GM21381 (cell line): ENCODE results near the gene CYS1.
"Not testable (repeated sequence)": the region's sequence is repeated elsewhere in the genome, so short reads cannot be mapped to it uniquely, and the experiment has no call there.

Experiments
- ATAC-seq: cut with Tn5 transposase; IDR thresholded peaks from one replicate; pipeline ENCODE4 v1.9.1; 2021; ENCODE audit warnings: mild to moderate bottlenecking, moderate library complexity; ENCODE audit not compliant: unreplicated experiment

Gene CYS1

GRCh38 chr2:10094271-10094814, 14.1 kb upstream of the CYS1 start:
- no peak for ATAC-seq

DNA sequence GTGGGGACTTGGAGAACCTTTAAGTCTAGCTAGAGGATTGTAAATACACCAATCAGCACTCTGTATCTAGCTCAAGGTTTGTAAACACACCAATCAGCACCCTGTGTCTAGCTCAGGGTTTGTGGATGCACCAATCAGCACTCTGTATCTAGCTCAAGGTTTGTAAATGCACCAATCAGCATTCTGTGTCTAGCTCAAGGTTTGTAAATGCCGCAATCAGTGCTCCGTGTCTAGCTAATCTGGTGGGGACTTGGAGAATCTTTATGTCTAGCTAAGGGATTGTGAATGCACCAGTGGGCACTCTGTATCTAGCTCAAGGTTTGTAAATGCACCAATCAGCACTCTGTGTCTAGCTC, 11.7 kb upstream of the CYS1 start:
- ATAC-seq: not testable (repeated sequence)

DNA sequence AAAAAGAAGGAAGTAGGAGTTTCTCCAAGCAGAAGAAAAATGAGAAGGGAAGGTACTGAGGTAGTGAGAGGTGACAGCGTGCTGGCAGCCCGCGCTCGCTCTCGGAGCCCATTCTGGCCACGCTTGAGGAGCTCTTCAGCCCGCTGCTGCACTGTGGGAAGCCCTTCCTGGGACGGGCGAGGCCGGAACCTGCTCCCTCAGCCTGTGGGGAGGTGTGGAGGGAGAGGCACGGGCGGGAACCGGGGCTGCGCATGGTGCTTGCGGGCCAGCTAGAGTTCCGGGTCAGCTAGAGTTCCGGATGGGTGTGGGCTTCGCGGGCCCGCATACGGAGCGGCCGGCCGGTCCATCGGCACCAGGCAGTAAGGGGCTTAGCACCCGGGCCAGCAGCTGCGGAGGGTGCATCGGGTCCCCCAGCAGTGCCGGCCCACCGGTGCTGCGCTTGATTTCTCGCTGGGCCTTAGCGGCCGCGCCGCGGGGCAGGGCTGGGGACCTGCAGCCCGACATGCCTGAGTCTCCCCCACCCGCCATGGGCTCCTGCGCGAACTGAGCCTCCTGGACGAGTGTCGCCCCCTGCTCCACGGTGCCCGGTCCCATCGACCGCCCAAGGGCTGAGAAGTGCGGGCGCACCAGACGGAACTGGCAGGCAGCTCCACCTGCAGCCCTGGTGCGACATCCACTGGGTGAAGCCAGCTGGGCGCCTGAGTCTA, 11.1 kb upstream of the CYS1 start:
- no peak for ATAC-seq

DNA sequence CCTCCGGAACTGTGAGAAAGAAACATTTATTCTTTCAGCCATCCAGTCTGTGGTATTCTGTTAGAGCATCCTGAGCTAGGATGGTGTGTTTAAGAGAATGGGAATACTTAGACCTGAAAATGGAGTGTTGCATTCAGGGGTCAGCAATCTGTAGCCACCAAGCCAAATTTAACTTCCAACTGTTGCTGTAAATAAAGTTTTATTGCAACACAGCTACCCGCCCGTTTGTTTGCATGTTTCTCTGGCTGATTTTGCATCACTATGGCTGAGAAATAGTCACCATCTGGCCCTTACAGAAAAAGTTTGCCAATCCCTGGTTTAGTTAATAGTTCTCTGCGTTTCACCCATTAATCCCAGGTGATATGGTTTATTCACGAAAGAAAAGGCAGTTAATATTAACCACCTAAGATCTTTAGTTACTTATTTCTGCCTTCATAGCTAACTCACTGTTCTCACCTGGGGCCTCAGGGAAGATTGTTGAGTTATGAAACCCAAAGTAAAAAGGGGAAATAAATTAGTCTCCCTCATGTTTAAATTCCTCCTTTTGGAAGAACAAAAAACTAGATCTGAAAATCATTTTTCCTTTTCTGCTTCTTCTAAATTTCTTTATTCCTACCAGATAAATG, 9.5 kb upstream of the CYS1 start:
- ATAC-seq: no peak

GRCh38 chr2:10087360-10087759, 7.1 kb upstream of the CYS1 start:
- no peak for ATAC-seq

DNA sequence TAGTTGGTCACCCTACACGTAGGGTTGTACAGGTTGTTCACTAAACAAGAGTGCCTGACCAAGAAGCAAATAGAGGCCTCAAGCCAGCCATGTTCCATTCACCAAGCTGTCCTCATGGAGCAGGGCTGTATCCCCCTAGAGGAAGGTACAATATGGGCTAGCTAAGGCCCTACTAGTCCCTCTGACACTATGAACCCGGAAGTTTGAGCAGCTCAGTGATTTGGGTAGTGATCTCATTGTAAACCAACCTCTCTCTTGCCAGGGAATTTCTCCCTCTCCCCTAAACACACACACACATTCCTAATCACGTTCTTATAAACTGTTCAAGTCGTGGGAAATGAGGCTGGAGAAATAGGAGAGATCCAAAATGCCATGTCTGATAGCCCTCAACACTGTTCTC, 6.7 kb upstream of the CYS1 start:
- ATAC-seq: no peak

- no peak for ATAC-seq
Measured at GRCh38 chr2:10085668-10086059, 5.5 kb upstream of the CYS1 start.

GRCh38 chr2:10085043-10085667, 4.9 kb upstream of the CYS1 start:
- ATAC-seq: no peak

GRCh38 chr2:10084223-10084865, 4.1 kb upstream of the CYS1 start:
- no peak for ATAC-seq

- ATAC-seq: peak; percentile 34
Measured at GRCh38 chr2:10083692-10084211, 3.5 kb upstream of the CYS1 start.

DNA sequence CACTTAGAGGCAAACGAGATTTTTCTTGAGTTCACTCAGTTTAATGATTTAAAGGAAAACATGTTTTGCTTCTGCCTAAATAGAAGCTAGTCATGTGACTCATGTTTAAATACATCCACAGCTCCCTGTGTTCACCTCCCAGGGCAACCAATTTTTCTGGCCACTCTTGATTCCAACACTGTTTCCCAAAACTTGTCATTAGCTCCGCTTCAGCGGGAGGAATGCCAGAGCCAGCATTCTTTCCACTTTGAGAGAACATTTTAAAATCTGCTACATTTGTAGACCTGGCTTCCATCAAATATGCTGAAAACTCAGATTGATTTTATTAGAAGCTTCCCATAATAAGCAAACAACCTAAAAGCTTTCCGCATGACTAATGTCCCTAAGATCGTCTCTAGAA, 2.8 kb upstream of the CYS1 start:
- no peak for ATAC-seq

DNA sequence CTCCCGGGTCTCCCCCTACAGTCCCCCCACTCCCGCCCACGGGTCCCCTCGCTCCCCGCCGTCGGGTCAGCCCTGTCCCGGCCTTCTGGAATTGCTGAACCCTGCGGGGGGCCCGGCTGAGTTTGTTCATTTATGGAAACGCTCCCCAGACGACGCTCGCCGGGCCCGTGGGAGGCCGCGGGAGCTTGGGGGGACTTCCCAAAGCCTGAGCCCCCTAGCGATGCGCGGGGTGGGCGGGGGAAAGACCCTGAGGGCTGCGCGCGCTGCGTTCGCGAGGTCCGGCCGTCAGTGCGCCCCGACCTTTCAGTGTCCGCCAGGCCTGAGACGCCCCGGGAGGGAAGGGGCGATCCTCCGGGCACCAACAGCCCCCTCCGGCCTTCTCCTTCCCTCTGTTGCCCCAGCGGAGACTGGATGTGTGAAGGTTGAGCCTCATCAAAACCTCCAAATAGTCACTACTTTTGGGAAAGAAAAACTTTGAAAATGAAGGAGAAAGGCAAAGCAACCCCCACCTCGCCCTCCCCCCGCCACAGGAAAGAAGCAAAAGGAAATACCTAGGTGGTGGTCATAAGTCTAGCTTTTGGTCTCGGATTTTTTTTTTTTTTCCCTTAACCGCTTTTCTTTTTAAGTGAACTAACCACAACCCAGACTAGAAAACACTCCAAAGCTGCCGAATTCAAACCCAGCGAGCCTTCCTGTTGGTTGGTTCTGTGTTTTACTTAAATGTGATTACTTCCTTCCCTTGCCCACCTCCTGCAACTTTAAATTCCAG, 509 bp upstream of the CYS1 start:
- ATAC-seq: peak; percentile 21

GRCh38 chr2:10079266-10079869, 843 bp downstream of the CYS1 start:
- peak; percentile 15 for ATAC-seq

DNA sequence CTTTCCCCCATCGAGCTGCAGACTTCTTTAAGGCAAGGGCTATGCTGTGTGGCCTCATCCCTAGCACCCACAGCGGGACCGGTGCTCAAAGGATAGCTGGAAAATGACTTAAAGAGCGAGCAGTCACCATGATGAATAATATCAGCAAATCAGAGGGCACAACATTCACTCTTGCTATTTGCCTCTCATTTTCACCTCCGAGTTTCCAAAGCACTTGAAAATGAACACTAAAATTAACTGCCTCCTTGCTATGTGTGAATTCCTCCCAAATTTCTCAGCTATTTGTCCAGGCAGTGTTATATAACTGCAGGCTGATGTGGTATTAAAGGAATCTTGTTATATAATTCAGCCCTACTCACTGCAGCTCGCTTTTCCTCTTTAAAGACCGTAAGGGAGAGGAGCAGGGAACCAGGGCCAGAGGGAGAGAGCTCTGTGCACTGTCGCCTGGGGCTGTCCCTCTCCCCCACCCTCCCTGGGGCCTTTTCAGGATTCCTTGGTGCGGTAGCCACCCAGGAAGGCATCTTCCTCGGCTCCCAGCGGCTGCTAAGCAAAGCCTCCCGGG, 1.4 kb downstream of the CYS1 start:
- ATAC-seq: no peak

DNA sequence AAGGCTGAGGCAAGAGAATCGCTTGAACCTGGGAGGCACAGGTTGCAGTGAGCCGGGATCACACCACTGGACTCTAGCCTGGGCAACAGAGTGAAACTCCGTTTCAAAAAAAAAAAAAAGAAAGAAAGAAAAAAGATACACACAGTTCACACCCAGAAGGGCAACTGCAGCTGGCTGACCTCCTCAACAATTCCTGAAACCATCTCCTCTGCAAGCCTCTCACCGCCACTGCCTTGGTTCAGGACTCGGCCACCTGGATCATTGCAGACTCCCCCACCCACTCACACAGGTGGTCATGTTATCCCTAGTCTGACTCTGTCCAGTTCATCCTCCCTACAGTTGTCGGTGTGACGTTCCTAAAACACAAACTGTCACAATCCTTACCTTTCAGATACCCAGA, 2.2 kb downstream of the CYS1 start:
- no peak for ATAC-seq

DNA sequence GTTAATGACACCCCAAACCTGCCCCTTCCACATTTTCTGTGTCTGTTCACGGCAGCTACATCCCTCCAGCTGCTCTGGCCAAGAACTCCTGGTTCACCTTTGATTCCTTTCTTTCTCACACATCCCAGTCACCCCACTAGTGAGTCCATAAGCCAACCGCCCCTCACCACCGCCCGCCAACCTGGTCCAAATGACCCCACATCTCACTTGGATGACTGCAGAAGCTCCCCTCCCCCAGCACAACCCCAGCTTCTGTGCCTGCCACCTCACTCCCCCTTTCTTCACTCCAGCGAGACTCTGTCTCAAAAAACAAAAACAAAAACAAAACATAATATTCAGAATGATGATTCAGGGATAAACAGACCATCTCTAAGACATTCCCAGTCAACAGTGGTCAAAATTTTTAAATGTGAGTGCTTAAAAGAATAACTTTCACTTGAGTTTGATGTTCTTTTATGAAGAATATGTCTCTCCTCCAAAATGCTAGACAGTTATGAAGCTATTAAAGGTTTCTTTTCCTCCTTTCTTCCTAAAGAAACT, 3.2 kb downstream of the CYS1 start:
- no peak for ATAC-seq

DNA sequence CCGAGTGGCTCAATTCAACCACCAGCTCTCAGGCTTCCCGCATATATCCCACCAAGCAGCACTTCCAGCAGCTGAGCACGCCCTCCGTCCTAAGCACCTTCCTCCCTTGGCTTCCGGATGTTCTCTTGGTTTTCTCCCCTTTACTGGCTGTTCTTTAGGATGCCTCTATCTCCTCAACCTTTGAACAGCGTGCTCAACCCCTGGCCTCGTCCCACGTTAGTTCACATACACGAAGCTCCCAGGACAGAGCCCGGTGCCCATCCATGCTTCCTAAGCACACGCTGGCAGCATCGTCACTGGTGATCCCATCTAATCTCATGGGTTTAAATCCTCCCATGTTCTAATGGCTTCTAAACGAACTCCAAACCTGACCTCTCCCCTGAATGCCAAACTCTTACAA, 3.7 kb downstream of the CYS1 start:
- ATAC-seq: no peak

DNA sequence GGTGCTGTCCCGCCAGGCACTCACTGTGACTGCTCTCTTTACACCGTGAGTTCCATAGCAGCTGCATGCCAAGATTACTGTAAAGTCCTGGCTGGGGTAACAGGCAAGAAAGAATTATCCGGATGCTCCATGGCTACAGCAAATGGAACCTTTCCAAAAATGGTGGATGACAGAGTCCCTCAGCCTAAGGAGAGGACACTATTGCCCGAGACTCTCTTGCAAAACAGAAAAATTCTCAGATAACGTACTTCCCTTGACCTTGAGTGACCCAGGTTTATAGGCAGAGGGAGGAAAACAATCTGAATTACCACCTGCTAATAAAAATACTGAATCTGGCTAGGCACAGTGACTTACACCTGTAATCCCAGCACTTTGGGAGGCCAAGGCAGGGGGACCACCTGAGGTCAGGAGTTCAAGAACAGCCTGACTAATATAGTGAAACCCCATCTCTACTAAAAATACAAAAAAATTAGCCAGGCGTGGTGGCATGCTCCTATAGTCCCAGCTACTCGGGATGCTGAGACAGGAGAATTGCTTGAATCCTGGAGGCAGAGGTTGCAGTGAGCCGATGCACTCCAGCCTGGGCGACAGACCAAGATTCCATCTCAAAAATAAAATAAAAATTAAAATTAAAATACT, 4.5 kb downstream of the CYS1 start:
- ATAC-seq: no peak

GRCh38 chr2:10075101-10075500, 5.1 kb downstream of the CYS1 start:
- no peak for ATAC-seq
